SH-SY5Y (cell line): ENCODE data around the gene PAPPA.

Experiments used
- GATA2 ChIP-seq: IDR thresholded peaks from 2 replicates; pipeline ENCODE4 v1.6.1; 2011; ENCODE audit warnings: mild to moderate bottlenecking, low read depth, low read length
- GATA3 ChIP-seq: IDR thresholded peaks from 2 replicates; pipeline ENCODE4 v1.6.1; 2011; ENCODE audit warnings: low read depth, mild to moderate bottlenecking, low read length, moderate library complexity

PAPPA gene

DNA sequence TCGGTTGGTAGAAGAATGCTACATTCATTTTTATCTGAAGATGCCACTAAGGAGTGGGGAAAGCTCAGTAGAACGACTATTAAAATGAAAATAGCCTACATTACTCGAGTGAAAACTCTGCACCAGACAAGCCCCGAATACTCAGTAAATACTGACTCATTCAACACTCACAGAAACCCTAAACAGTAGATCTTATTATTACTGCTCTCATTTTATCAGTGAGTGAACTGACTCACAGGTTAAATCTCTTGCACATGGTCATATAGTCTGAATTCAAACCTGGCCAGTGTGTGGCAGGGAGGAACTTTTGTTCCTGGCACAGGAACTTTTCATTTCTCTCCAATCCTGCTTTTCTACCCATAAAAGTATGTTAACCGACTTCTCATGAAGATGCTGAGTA is 9.6 kb upstream of the PAPPA start:
- TF ChIP-seq GATA3, result no peak
- no peak for TF ChIP-seq GATA2

GRCh38 chr9:116144555-116144954 is 9.0 kb upstream of the PAPPA start:
- no peak for TF ChIP-seq GATA2
- TF ChIP-seq GATA3, result no peak

DNA sequence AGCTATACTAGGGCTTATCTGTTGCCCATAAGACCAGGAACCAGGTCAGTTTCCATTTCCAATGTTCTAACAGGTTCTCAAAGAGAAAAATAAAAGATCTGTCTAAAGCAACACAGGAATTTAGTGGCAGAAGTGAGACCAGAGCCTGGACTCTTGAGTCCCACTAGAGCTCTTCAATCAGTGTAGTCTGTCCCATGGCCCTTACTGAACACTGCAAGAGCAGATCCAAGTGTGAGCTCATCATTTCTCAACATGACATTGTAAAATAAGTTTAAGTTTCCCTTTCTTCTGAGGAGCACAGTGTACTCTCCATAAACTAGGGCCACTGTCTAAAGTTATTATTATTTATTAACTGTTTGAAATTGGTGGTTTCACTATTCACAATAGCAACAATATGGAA is 8.6 kb upstream of the PAPPA start:
- TF ChIP-seq GATA2 (no peak), GATA3 (no peak)

DNA sequence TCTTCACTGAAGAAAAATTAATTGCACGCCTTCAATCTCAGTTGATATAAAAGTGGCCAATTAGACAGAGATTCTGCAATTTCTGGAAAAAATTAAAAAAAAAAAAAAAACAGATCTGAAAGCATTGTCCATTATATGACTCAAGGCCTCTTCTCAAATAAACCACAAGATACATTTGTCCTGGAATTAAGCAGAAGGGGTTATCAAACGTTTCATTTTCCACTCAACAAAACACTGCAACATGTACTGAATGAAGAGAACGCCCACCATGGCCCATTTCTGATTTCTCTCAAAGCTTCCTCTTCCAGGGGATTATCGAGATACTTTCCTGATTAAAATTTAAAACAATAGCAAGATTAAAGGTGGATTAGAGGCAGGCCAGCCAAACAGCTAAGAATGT is 5.8 kb upstream of the PAPPA start:
- TF ChIP-seq GATA2 (no peak), GATA3 (no peak)

DNA sequence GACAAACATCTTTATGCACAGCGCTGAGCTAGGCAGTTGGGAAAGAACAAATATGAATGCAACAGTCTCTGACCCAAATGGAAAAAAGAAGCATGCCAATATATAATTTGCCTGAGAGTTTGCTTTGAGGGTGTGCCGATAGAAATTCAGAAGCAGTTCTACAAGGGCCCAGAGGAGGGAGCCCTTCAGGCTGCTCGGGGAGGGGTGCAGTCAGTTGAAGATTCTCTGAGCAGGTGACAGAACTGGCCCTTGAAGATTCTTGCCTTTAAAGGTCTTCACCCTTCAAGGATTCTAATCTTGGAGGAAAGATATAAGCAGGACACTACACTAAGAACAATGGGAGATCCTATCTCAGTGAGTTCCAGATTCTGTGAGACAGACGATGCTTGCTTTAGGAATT is 3.7 kb upstream of the PAPPA start:
- TF ChIP-seq GATA3, result no peak
- no peak for TF ChIP-seq GATA2

DNA sequence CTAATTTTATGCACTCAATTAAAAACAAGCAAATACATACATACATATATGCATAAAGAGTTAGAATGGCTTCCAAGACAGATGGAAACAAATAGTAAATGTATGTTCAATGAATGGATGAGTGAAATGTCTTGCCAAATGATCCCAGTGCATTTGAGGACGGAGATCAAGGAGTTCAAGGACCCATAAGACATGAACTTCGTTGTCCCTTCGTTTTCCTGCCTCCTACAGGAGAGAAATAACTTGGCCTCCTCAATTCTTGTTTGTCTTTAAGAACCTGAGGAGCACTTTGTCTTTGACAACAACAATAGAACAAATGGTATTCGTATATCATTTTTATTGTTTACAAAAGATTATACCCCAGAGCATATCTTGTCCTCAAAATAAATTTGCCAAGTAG is 2.4 kb upstream of the PAPPA start:
- TF ChIP-seq GATA2 (no peak), GATA3 (no peak)

- TF ChIP-seq GATA3 (no peak), GATA2 (no peak)
These were observed 1.6 kb upstream of the PAPPA start for GRCh38 chr9:116151966-116152381.

DNA sequence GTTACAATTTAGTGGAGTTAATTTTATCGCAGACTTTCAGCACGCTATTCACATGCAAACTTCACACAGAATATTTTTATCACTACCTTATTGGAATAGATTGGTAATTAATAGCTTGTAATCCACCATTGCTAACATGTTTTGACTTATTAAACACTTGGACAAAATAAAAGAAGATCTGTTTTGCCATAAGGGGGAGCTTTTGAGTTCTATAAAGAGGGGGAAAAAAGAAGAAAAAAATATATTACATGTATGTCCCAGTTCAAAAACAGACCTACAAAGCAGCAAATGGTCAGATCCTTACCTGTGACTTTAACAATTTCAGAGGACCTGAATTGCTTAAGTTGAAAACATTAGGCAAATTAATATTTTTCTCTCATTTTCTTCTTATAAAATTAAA is 1.2 kb upstream of the PAPPA start:
- TF ChIP-seq GATA3 (no peak), GATA2 (no peak)

DNA sequence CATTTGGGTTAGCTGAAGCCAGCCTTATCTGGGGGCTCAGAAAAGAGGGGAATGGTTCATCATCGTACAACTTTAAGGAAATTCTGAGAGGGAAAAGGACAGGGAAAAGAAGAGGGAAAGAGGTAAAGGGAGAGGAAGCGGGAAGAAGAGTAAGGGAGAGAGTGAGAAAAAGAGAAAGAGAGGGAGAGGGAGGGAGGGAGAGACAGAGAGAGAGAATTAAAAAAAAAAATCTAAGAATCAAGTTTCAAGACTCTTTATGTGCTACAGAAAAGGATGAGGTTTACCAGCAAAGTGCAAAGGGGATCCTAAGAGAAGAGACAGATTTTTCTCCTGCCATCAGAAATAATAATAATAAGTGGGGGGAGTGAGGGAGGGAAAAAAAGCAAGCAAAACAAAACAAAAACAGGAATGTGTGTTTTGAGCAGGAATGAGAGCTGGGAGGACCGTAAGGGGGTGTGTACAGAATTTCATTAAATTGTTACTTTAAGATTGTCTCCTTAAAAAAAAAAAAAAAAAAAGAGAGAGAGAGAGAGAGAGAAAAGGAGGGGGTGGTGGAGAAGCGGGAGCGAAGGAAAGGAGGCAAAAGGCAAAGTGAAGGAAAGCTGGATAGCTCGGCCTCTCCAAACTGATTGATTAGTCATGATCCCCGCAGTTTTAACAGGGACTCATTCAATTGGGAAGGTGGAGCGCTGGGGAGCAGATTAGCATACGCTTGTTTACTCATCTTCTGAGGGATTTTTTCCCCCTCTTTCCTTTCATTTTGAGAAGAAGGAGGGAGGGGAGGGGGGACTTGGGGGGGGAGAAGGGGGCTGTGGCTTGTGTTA is 438 bp upstream of the PAPPA start:
- no peak for TF ChIP-seq GATA3
- TF ChIP-seq GATA2, result no peak

GRCh38 chr9:116154334-116154975 is 864 bp downstream of the PAPPA start:
- TF ChIP-seq GATA3 (no peak), GATA2 (no peak)

DNA sequence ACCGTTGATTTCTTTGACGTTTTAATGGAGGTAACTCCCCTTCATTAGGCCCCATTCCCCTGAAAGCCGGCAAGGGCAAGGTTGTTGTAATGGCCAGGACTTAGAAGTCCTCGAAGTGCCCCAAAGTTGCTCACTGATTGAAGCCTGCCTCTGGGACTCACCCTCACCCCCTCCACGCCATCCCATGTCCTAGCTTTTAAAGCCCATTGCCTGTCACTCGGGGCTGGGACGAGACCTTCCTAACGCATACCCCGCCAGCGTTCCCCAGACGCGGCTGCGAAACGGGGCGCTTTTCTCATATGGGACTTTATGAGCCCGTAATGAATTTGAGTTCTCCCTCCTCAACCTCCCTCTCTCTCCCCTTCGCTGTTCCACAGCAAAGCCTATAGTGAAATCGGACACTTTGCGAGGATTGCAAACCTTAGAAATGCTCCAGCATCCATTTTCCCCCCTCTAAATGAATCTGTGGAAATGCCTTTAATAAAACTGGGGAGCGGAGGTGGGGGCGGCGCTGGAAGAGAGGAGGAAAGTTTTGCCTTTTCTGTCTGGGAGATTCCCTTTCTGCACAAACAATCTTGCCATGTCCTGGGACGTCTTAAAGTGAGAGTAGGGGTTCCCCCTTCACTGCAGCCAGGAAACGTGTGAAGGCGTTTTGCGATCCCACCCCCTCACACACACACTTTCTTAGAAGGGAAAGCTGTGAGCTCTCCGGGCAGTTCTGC is 1.5 kb downstream of the PAPPA start:
- no peak for TF ChIP-seq GATA2
- no peak for TF ChIP-seq GATA3

- TF ChIP-seq GATA2 (no peak), GATA3 (no peak)
These were observed 2.1 kb downstream of the PAPPA start for GRCh38 chr9:116155698-116156039.

DNA sequence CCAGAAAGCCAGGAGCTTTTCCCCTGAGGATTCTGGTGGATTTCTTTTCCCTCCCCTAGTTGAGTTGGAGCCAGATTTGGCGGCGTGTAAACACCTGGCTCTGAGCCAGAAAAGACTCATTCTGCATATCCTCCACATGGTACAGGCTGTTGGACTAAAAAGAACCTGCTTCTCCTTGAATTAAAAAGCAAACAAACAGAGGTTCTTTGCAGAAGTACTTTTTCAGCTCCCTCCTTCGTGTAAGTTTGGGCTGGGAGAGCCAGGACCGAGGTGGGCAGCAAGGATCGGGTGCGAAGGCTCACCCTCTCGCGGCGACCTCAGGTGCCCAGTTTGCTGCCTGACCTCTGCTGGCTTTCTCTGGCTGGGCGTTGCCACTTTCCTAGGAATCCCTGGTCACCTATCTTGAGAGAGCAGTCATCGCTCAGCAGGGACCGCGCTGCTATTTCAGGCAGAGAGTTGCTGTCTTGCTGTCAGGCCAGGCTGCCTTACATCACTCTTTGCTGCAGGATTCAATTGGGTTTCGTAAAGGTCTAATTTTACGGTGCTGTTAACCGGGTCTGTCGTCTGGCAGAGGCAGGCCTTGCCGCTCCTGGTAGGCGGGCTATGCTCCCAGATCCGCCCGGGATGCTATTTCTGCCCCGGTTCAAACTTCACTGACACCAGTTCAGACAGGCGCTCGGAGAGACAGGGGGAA is 3.2 kb downstream of the PAPPA start:
- TF ChIP-seq GATA3, result no peak

DNA sequence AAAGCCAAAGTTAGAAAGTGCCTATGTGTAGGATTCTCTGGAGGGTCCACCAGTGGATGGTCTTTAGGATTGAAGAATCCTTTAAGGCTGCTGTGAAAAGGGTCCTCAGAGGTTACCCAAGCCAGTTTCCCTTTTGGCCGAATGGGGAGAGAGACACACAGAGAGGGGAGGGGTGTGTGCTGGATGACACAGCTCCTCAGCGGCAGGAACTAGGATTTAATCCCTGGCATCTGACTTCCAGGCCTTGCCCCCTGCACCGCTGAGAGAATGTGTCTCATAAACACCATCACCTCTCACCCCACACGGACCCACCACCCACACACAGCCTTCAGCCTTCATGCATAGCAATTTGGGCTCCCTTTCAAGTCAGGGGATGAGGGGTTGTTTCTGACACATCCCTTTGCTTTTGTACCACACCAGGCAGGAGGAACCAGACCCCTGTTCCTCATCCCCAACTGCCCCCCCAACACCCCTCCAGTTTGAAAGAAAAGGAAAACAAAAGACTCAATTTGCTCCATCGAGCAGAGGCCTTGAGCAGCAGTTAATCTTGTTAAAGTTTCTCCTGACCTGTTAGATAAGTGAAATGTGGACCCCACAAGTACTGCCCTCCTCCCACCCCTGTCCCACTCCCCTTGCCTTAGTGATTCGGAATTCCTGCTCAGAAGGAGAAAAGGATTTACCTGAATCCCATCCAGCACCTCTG is 4.0 kb downstream of the PAPPA start:
- TF ChIP-seq GATA2, result no peak
- TF ChIP-seq GATA3, result no peak
